Measurements from ENCODE around the gene FERMT3. TPM values are rescaled to one million over a fixed set of nuclear protein-coding genes. Genes with fewer than 3 reads are reported as not detected.

The FERMT3 gene
- total RNA-seq, 1 donor from 2014 or later, result 8.4 TPM

GRCh38 chr11:64196626-64197025 lies 9.9 kb upstream of the FERMT3 start:
- Mint-ChIP-seq H3K4me3 (no peak overlapping the region), H3K27ac (no peak overlapping the region), H3K9me3 (no peaks in the 10 kb centered on the region), H3K27me3 (ENCODE audit: low read depth) (no peaks in the 10 kb centered on the region), H3K4me1 (no peaks in the 10 kb centered on the region), H3K36me3 (peaks cover 35% of the 10 kb centered on the region)
- no peak for TF ChIP-seq CTCF (IDR thresholded peaks at IDR 0.05; ENCODE audit: unreplicated experiment)
- DNase-seq (ENCODE audit: low spot score in 2 of 2, unreplicated experiment in 2 of 2), result no peak

- H3K4me1 Mint-ChIP-seq, result no peaks in the 10 kb centered on the region
- H3K27ac Mint-ChIP-seq, result no peak overlapping the region
- H3K9me3 Mint-ChIP-seq, result no peaks in the 10 kb centered on the region
- no peak for DNase-seq (ENCODE audit: low spot score in 2 of 2, unreplicated experiment in 2 of 2)
- H3K36me3 Mint-ChIP-seq, result peaks cover 46% of the 10 kb centered on the region
- H3K27me3 Mint-ChIP-seq (ENCODE audit: low read depth), result no peaks in the 10 kb centered on the region
- H3K4me3 Mint-ChIP-seq, result no peak overlapping the region
- TF ChIP-seq CTCF (IDR thresholded peaks at IDR 0.05; ENCODE audit: unreplicated experiment), result no peak
Measured at GRCh38 chr11:64198511-64198910, 8.0 kb upstream of the FERMT3 start.

- no peak overlapping the region for H3K4me3 Mint-ChIP-seq
- TF ChIP-seq CTCF (IDR thresholded peaks at IDR 0.05; ENCODE audit: unreplicated experiment), result no peak
- no peak for DNase-seq (ENCODE audit: low spot score in 2 of 2, unreplicated experiment in 2 of 2)
- peaks cover 38% of the 10 kb centered on the region for H3K36me3 Mint-ChIP-seq
- peaks cover 7% of the 10 kb centered on the region for H3K4me1 Mint-ChIP-seq
- H3K27me3 Mint-ChIP-seq (ENCODE audit: low read depth), result no peaks in the 10 kb centered on the region
- H3K9me3 Mint-ChIP-seq, result no peaks in the 10 kb centered on the region
- no peak overlapping the region for H3K27ac Mint-ChIP-seq
Measured at GRCh38 chr11:64201543-64201942, 5.0 kb upstream of the FERMT3 start.

GRCh38 chr11:64202992-64203391 lies 3.5 kb upstream of the FERMT3 start:
- Mint-ChIP-seq H3K36me3 (peaks cover 32% of the 10 kb centered on the region), H3K4me1 (peaks cover 9% of the 10 kb centered on the region), H3K4me3 (no peak overlapping the region), H3K27ac (no peak overlapping the region), H3K27me3 (ENCODE audit: low read depth) (no peaks in the 10 kb centered on the region), H3K9me3 (no peaks in the 10 kb centered on the region)
- DNase-seq (ENCODE audit: low spot score in 2 of 2, unreplicated experiment in 2 of 2), result no peak
- TF ChIP-seq CTCF (IDR thresholded peaks at IDR 0.05; ENCODE audit: unreplicated experiment), result no peak

GRCh38 chr11:64203421-64204079 lies 3.0 kb upstream of the FERMT3 start:
- H3K4me1 Mint-ChIP-seq, result peaks cover 9% of the 10 kb centered on the region
- H3K27me3 Mint-ChIP-seq (ENCODE audit: low read depth), result no peaks in the 10 kb centered on the region
- TF ChIP-seq CTCF (IDR thresholded peaks at IDR 0.05; ENCODE audit: unreplicated experiment), result no peak
- DNase-seq (ENCODE audit: low spot score in 2 of 2, unreplicated experiment in 2 of 2), result no peak
- peaks cover 32% of the 10 kb centered on the region for H3K36me3 Mint-ChIP-seq
- H3K9me3 Mint-ChIP-seq, result no peaks in the 10 kb centered on the region
- H3K4me3 Mint-ChIP-seq, result no peak overlapping the region
- peak overlapping the region; percentile 67 for H3K27ac Mint-ChIP-seq

- no peak overlapping the region for H3K4me3 Mint-ChIP-seq
- H3K4me1 Mint-ChIP-seq, result peaks cover 9% of the 10 kb centered on the region
- no peak for DNase-seq (ENCODE audit: low spot score in 2 of 2, unreplicated experiment in 2 of 2)
- no peaks in the 10 kb centered on the region for H3K27me3 Mint-ChIP-seq (ENCODE audit: low read depth)
- peak overlapping the region; percentile 67 for H3K27ac Mint-ChIP-seq
- TF ChIP-seq CTCF (IDR thresholded peaks at IDR 0.05; ENCODE audit: unreplicated experiment), result no peak
- no peaks in the 10 kb centered on the region for H3K9me3 Mint-ChIP-seq
- H3K36me3 Mint-ChIP-seq, result peaks cover 32% of the 10 kb centered on the region
Measured at GRCh38 chr11:64204080-64204440, 2.5 kb upstream of the FERMT3 start.
